ENCODE data around the gene IFITM1. TPM values are rescaled to one million over a fixed set of nuclear protein-coding genes. Genes with fewer than 3 reads are reported as not detected.
"Not testable (repeated sequence)": the region's sequence is repeated elsewhere in the genome, so short reads cannot be mapped to it uniquely, and the experiment has no call there.

IFITM1 gene
- total RNA-seq, 1 donor from 2014 or later: 53.5 TPM

GRCh38 chr11:344836-345578, 31.2 kb downstream of the IFITM1 start:
- DNase-seq (ENCODE audit: low read depth): no peak

GRCh38 chr11:346529-346928, 32.7 kb downstream of the IFITM1 start:
- DNase-seq (ENCODE audit: low read depth): no peak

- DNase-seq (ENCODE audit: low read depth): not testable (repeated sequence)
These were observed 35.6 kb downstream of the IFITM1 start for GRCh38 chr11:349270-349954.

- DNase-seq (ENCODE audit: low read depth): not testable (repeated sequence)
These were observed 36.3 kb downstream of the IFITM1 start for GRCh38 chr11:350033-350722.

- DNase-seq (ENCODE audit: low read depth): no peak
These were observed 36.9 kb downstream of the IFITM1 start for GRCh38 chr11:350723-351255.

- no peak for DNase-seq (ENCODE audit: low read depth)
These were observed 37.6 kb downstream of the IFITM1 start for GRCh38 chr11:351411-351810.

- no peak for DNase-seq (ENCODE audit: low read depth)
These were observed 38.7 kb downstream of the IFITM1 start for GRCh38 chr11:352456-353031.

- peak; percentile 27 for DNase-seq (ENCODE audit: low read depth)
These were observed 39.5 kb downstream of the IFITM1 start for GRCh38 chr11:353179-353873.

- peak; percentile 78 for DNase-seq (ENCODE audit: low read depth)
These were observed 42.0 kb downstream of the IFITM1 start for GRCh38 chr11:355581-356458.

- no peak for DNase-seq (ENCODE audit: low read depth)
These were observed 42.8 kb downstream of the IFITM1 start for GRCh38 chr11:356610-357009.

- DNase-seq (ENCODE audit: low read depth): no peak
These were observed 43.7 kb downstream of the IFITM1 start for GRCh38 chr11:357582-357981.

GRCh38 chr11:358129-358800, 44.4 kb downstream of the IFITM1 start:
- no peak for DNase-seq (ENCODE audit: low read depth)

- peak; percentile 26 for DNase-seq (ENCODE audit: low read depth)
These were observed 45.4 kb downstream of the IFITM1 start for GRCh38 chr11:359181-359714.

- no peak for DNase-seq (ENCODE audit: low read depth)
These were observed 46.8 kb downstream of the IFITM1 start for GRCh38 chr11:360326-361280.

GRCh38 chr11:362642-363442, 49.0 kb downstream of the IFITM1 start:
- no peak for DNase-seq (ENCODE audit: low read depth)

- not testable (repeated sequence) for DNase-seq (ENCODE audit: low read depth)
These were observed 49.6 kb downstream of the IFITM1 start for GRCh38 chr11:363443-363805.

GRCh38 chr11:363948-364761, 50.3 kb downstream of the IFITM1 start:
- DNase-seq (ENCODE audit: low read depth): peak; percentile 18
